Astrocyte of the spinal cord (primary cell): ENCODE results near the gene MBOAT7.

Source experiments
- DNase-seq: peaks from one replicate; pipeline ENCODE4 v3.0.0; 2011; ENCODE audit warnings: low read depth, low spot score
- H3K4me3 ChIP-seq: 2 replicates; pipeline ENCODE4 v1.5.1; 2011; ENCODE audit warnings: low read depth, mild to moderate bottlenecking, low read length, moderate library complexity
- in situ Hi-C: cut with HindIII; loops from 2 replicates; pipeline ENCODE4 v1.10.0; 2017; ENCODE audit warnings: low sequenced_read_pairs
- TF ChIP-seq, protein P1 (sequence below): IDR thresholded peaks from 2 replicates; pipeline ENCODE4 v1.5.1; 2012; ENCODE audit warnings: low read depth, mild to moderate bottlenecking, low read length, inconsistent platforms

Gene MBOAT7

DNA sequence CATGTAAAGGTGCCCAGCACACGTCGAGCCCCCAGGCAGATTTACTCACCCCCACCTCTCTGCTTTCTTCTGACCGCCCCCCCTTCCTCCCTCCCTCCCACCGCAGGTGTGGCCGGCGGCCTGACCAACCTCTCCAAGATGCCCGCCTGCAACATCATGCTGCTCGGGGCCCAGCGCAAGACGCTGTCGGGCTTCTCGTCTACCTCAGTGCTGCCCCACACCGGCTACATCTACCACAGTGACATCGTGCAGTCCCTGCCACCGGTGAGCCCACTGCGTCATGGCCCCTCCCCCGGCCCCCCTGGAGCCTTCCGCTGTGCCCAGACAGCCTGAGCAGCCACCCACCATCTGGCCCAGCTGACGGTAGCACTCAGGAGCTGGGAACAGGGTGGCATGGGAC is 65.0 kb downstream of the MBOAT7 start:
- in situ Hi-C loops: no loop called here
- DNase-seq: no peak

DNA sequence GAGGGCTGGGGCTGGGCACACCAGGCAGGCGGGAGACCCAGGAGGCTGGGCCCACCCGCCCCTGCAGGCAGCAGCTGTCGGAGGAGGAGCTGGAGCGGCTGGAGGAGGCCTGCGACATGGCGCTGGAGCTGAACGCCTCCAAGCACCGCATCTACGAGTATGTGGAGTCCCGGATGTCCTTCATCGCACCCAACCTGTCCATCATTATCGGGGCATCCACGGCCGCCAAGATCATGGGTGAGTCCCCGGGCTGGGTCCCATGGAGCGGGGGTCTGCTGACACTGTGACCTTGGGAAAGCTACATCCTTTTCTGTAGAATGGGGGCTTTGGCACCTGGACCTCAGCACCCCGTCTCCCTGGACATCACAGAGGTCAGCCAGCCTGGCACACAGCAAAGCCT is 65.7 kb downstream of the MBOAT7 start:
- H3K4me3 ChIP-seq: no peak overlapping the region
- DNase-seq: no peak
- in situ Hi-C loops: no loop called here
- TF ChIP-seq, protein P1, sequence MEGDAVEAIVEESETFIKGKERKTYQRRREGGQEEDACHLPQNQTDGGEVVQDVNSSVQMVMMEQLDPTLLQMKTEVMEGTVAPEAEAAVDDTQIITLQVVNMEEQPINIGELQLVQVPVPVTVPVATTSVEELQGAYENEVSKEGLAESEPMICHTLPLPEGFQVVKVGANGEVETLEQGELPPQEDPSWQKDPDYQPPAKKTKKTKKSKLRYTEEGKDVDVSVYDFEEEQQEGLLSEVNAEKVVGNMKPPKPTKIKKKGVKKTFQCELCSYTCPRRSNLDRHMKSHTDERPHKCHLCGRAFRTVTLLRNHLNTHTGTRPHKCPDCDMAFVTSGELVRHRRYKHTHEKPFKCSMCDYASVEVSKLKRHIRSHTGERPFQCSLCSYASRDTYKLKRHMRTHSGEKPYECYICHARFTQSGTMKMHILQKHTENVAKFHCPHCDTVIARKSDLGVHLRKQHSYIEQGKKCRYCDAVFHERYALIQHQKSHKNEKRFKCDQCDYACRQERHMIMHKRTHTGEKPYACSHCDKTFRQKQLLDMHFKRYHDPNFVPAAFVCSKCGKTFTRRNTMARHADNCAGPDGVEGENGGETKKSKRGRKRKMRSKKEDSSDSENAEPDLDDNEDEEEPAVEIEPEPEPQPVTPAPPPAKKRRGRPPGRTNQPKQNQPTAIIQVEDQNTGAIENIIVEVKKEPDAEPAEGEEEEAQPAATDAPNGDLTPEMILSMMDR: no peak

More for the DNA sequence above, 65.0 kb downstream of the MBOAT7 start:
- TF ChIP-seq, protein P1: no peak
- no peak overlapping the region for H3K4me3 ChIP-seq
